ENCODE data around the gene THEM4. TPM values are rescaled to one million over a fixed set of nuclear protein-coding genes. Genes with fewer than 3 reads are reported as not detected.
"Not testable (repeated sequence)": the region's sequence is repeated elsewhere in the genome, so short reads cannot be mapped to it uniquely, and the experiment has no call there.

Gene THEM4
- total RNA-seq, 4 donors from 2014 or later, result 13.2 to 15.7 (median 14.3) TPM

DNA sequence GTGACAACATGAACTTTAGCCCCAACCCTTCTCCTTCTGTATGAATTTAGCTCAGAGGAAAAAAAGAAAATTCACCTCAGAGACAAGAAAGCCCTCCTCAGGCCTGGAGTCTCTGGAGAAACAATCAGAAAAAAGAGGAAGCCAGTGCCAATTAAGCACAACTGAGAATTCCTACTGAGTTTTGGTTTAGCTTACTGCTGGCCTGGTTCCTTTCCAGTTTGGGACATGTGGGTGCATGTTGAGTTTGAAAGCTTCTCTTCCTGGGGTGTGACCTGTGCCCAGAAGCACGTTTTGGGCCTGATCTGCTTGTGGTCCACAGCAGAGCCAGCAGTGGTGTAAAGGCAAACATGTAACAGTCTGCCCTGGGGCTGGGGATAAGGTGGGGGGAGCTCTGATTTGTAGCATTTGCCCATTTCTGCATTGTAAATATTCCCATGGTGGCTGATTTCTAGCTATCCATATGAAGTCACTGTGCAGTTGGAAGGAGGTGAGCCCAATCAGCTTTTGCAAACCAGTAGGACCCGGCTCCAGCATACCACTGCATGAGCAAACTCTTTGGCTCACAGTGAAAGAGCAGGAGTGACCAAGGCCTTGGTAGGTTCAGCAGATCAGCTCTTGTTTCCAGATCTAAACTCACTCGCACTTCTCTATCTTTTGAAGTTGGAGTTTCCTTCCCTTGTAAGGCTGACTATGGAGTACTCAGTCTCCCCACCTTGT lies 51.1 kb downstream of the THEM4 start:
- Histone ChIP-seq H3K27me3 (peaks cover 0 to 9% (median 0%) of the 10 kb centered on the region in 4 donors), H3K27ac (replicated peaks in 1 of 4) (no peak overlapping the region), H3K9me3 (no peaks in the 10 kb centered on the region), H3K4me3 (no peak overlapping the region), H3K4me1 (no peaks in the 10 kb centered on the region), H3K36me3 (no peaks in the 10 kb centered on the region)
- DNase-seq (ENCODE audit: extremely low spot score), result no peak
- intact Hi-C loops (cut with DNase I), result no loop called here
- 60% methylated on average over 3 of the region's 3 CpGs for WGBS
- no peak for TF ChIP-seq POLR2A (IDR thresholded peaks at IDR 0.05; ENCODE audit: low read depth)
- no peak for TF ChIP-seq POLR2AphosphoS5 (IDR thresholded peaks at IDR 0.05)
- TF ChIP-seq, protein P1, sequence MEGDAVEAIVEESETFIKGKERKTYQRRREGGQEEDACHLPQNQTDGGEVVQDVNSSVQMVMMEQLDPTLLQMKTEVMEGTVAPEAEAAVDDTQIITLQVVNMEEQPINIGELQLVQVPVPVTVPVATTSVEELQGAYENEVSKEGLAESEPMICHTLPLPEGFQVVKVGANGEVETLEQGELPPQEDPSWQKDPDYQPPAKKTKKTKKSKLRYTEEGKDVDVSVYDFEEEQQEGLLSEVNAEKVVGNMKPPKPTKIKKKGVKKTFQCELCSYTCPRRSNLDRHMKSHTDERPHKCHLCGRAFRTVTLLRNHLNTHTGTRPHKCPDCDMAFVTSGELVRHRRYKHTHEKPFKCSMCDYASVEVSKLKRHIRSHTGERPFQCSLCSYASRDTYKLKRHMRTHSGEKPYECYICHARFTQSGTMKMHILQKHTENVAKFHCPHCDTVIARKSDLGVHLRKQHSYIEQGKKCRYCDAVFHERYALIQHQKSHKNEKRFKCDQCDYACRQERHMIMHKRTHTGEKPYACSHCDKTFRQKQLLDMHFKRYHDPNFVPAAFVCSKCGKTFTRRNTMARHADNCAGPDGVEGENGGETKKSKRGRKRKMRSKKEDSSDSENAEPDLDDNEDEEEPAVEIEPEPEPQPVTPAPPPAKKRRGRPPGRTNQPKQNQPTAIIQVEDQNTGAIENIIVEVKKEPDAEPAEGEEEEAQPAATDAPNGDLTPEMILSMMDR (IDR thresholded peaks at IDR 0.05), result no peak
- TF ChIP-seq EP300 (IDR thresholded peaks at IDR 0.05), result no peak

DNA sequence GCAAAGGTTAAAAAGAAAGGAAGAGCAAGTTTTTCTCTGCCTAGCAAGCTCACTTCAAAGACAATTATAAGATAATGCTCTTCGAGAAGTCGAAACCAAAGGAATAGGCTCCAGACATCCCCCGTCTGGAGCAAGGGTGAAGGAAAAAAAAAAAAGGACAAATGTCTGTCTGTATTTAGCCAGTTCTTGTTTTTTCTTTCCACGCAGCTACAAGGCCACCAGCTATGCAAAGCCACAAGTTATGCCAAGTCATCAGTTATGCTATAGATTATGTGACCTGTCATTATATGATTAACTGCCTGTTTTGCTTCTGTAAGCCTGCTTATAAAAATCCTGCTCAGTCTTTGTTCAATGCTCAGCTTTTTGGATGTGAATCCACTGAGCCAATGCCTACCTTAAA lies 53.4 kb downstream of the THEM4 start:
- no peaks in the 10 kb centered on the region for H3K4me1 ChIP-seq
- no peaks in the 10 kb centered on the region for H3K36me3 ChIP-seq
- no peak overlapping the region for H3K27ac ChIP-seq (replicated peaks in 1 of 4)
- DNase-seq (ENCODE audit: extremely low spot score), result no peak
- no peak overlapping the region for H3K4me3 ChIP-seq
- no peaks in the 10 kb centered on the region for H3K9me3 ChIP-seq
- intact Hi-C loops (cut with DNase I), result no loop called here
- 44% methylated on average over 4 of the region's 4 CpGs for WGBS
- peaks cover 0 to 21% (median 0%) of the 10 kb centered on the region in 4 donors for H3K27me3 ChIP-seq
- TF ChIP-seq EP300 (IDR thresholded peaks at IDR 0.05), result no peak
- TF ChIP-seq POLR2A (IDR thresholded peaks at IDR 0.05; ENCODE audit: low read depth), result no peak
- no peak for TF ChIP-seq POLR2AphosphoS5 (IDR thresholded peaks at IDR 0.05)
- TF ChIP-seq, protein P1 (IDR thresholded peaks at IDR 0.05), result no peak

DNA sequence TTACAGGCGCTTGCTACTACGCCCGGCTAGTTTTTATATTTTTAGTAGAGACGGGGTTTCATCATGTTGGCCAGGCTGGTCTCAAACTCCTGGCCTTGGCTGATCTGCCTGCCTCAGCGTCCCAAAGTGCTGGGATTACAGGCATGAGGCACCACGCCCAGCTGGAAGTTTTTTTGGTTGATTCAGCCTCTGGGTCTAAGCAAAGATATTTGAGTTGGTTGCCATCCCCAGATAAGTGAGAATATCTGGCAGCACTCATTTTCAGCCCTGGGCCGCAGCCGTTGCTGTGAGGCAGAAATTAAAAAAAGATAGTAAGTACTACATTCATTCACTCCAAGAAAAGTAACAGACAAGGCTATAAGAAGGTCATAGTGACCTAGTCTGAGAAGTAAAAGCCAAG lies 53.8 kb downstream of the THEM4 start:
- H3K27ac ChIP-seq (replicated peaks in 1 of 4); H3K9me3 ChIP-seq; H3K4me3 ChIP-seq; H3K36me3 ChIP-seq; H3K4me1 ChIP-seq; intact Hi-C loops (cut with DNase I); DNase-seq (ENCODE audit: extremely low spot score): not testable (repeated sequence)
- peaks cover 0 to 25% (median 0%) of the 10 kb centered on the region in 4 donors for H3K27me3 ChIP-seq
- WGBS, result 71% methylated on average over 8 of the region's 8 CpGs

DNA sequence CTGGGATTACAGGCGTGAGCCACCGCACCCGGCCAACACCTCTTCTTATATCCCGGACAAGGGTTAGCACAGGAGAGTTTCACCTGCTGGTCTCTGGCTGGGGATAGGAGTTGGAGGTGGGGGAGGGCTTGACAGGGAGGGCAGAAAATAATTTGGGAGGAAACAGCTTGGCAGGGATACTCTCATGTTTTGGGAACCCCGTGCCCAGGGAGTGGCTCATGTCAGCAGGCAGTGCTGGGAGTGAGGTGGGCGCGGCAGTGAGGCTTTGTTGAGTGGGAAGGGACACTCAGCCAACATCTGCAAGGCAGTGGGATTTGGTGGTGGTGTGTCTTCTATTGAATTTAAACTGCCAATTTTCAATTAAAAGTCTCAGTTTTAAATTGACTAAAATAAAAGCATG lies 54.7 kb downstream of the THEM4 start:
- no peaks in the 10 kb centered on the region for H3K4me1 ChIP-seq
- no peaks in the 10 kb centered on the region for H3K36me3 ChIP-seq
- TF ChIP-seq, protein P1 (IDR thresholded peaks at IDR 0.05), result no peak
- no peak for TF ChIP-seq POLR2A (IDR thresholded peaks at IDR 0.05; ENCODE audit: low read depth)
- no peak for TF ChIP-seq EP300 (IDR thresholded peaks at IDR 0.05)
- TF ChIP-seq POLR2AphosphoS5 (IDR thresholded peaks at IDR 0.05), result no peak
- intact Hi-C loops (cut with DNase I), result no loop called here
- H3K27me3 ChIP-seq, result peaks cover 0 to 33% (median 0%) of the 10 kb centered on the region in 4 donors
- no peak overlapping the region for H3K4me3 ChIP-seq
- no peaks in the 10 kb centered on the region for H3K9me3 ChIP-seq
- no peak overlapping the region for H3K27ac ChIP-seq (replicated peaks in 1 of 4)
- 88% methylated on average over 7 of the region's 7 CpGs for WGBS
- DNase-seq (ENCODE audit: extremely low spot score), result no peak

DNA sequence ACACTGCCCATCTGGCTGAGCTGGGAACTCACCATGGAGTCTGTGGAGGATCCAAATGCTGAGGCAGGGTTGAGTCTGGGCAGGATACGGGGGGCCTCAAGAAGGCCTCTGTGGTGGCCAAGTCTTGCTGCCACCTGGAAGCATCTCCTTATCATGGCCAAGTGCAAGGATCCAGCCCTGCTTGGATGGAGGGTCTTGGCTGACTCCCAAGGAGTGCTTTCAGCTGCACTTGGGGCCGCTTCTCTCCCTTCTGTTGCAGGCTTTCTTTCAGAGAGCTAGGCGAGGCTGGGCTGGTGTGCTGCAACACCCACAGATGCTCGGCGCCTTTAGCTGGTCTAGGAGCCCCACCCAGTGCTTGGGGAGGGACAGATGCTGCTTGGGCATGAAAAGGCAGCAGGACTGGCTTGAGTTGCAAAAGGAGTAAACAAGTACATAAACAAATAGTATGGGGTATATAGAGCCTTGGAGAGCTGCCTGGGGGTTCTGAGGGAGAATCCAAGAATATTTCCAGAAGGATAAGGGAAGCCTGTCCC lies 55.8 kb downstream of the THEM4 start, which contains the start of gene THEM5:
Gene THEM5 (minus strand): TSS at position 302 of the 533 bp plus-strand sequence. CDS start 147 bp downstream, at position 155.
- H3K9me3 ChIP-seq, result no peaks in the 10 kb centered on the region
- no peak within 1 kb of the TSS for H3K27ac ChIP-seq (replicated peaks in 1 of 4)
- no peak within 1 kb of the TSS for H3K4me3 ChIP-seq
- intact Hi-C loops (cut with DNase I), result no loop called here
- TF ChIP-seq, protein P1 (IDR thresholded peaks at IDR 0.05), result no peak
- TF ChIP-seq POLR2AphosphoS5 (IDR thresholded peaks at IDR 0.05) (no peak), POLR2A (IDR thresholded peaks at IDR 0.05; ENCODE audit: low read depth) (no peak), EP300 (IDR thresholded peaks at IDR 0.05) (no peak)
- H3K4me1 ChIP-seq, result no peaks in the 10 kb centered on the region
- H3K36me3 ChIP-seq, result no peaks in the 10 kb centered on the region
- 77% methylated on average over 5 of the region's 5 CpGs for WGBS
- no peak for DNase-seq (ENCODE audit: extremely low spot score)
- H3K27me3 ChIP-seq, result peaks cover 0 to 34% (median 0%) of the 10 kb centered on the region in 4 donors
